Stimulated activated CD4-positive, alpha-beta T cell treated with anti-CD3 and anti-CD28 coated beads, Interleukin-12 subunit alpha, Interleukin-12 subunit beta, amount 100 ng/mL, for 4 hours (primary cell): ENCODE measurements around the gene GPR55.

ENCODE experiments used
- DNase-seq: peaks from one replicate; pipeline ENCODE4 v3.0.0-alpha.2; 2020

GPR55 gene

DNA sequence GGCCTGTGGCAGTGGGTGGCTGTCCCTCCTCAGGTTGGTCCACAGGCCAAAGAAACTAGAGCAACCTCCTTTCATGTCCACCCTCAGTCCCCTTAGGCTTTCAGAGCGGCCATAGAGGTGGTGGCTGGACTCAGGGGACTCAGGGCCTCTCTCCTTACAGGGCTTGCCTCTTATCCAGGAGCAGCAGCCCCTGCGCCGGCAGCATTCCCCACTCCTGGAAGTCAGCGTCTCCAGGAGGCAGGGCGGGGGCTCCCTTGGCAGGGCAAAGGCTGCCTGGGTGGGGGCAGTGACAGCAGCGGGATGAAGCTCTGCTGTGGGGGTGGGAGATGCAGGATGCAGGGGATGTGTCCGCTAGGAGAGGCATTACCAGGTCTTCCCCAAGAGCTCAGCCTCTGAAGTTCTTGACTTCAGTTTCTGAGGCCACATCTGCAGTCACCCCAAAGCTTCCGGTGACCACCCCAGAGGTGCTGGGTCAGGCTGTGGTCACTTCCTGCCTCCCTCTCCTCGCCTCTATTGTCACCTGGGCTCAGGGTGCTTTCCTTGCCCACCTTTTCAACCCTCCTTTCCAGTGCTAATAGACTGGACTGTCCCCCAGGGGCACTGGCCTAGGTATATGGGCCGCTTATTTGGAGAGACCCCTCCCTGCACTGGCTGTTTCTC lies 8.6 kb upstream of the GPR55 start:
- no peak for DNase-seq

DNA sequence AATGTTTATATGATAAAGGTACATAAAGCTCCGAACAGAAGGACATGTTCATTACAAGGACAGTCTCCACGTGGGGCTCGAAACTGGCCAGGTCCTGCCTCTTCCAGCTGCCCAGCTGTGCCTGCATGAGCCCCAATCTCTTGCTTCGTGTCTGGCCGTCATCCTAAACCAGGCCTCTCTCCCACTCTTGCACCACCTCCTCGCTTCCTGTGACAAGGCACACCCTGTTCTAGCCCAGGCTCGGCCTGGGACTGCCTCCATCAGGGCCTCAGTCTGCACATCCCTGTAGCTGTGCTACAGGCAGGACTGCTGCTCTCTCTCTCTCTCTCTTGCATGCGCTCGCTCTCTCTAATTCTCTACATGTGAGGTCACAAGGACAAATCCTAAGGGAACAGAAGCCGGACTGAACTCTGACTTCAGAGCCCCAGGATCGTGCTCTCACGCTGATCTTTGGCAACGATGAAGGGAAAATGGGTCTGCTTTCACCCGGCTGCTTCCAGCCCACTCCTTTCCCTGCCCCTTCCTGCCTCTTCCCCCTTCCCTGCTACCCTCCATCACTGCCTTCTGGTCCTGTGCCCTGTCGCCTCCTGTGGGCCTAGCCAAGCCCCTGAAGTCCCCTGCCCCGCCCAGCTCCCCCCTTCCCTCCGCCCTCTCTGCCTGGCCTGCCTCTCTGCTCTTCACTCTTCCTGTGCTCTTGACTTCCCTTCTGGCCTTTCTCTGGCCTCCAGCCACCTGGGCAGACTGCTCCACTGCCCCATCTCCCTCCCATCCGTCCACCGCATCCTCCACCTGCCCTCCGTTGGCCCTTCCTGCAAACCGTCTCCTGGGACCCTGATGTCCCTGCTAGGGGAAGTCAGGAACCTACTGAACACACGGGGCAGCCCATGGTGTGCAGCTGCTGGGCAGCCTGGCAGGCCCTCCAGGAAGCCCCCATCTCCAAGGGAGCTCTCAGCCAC lies 7.8 kb upstream of the GPR55 start:
- DNase-seq, result no peak

DNA sequence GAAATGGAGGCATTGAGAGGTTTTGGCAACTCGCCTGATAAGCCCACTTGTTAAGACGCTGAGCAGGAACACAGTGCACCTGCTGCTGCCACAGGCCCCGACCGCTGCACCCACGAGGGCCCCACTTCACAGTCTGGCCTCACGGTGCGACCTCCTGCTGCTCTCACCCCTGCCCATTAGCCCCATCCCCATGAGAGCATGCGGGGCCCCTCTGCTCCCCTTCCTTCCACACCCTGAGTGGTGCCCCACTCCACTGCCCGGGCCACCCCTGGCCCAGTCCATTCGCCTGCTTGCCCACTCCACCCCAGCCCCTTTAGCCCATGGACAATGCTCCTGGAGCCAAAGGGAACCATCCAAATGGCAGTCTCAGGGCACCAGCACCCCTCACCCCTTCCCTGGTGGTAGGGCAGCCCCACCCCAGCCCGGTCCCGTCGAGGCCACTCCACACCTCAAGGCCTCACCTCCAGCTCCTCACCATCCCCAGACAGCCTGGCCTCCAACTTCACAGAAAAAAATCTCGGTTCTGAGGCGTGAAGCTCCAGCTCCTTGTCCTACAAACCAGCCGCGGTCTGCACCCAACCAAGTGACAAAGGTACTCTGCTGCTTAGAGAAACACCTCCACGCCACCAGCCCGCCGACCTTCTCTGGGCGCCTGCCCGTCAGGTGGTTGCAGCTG lies 6.7 kb upstream of the GPR55 start:
- no peak for DNase-seq

- DNase-seq, result no peak
Observed at GRCh38 chr2:230930928-230931555, 6.0 kb upstream of the GPR55 start.

- no peak for DNase-seq
Observed at GRCh38 chr2:230930149-230930780, 5.2 kb upstream of the GPR55 start.

GRCh38 chr2:230929381-230930148 lies 4.5 kb upstream of the GPR55 start:
- DNase-seq, result no peak

- DNase-seq, result no peak
Observed at GRCh38 chr2:230928701-230929380, 3.8 kb upstream of the GPR55 start.

- no peak for DNase-seq
Observed at GRCh38 chr2:230927711-230928341, 2.8 kb upstream of the GPR55 start.

- DNase-seq, result peak; percentile 37
Observed at GRCh38 chr2:230925879-230926765, 1.1 kb upstream of the GPR55 start.

GRCh38 chr2:230925443-230925878 lies 419 bp upstream of the GPR55 start:
- no peak for DNase-seq

DNA sequence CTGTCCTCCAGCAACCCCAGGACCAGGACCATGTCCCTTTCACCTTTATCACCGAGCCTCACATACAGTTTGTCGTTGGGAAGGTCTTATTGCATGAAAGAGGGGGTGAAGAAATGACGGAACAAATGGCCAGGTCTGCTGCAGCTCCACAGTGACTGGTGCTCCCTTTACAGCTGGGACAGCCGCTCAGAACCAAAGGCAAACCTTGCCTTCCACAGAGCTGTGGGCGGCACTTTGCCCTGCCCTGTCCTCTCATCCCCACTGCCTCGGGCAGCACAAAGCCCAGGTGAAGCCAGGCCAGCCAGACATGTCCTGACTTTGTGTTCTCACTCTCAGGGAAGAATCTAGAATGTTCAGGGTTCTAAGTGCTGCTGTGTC lies 961 bp downstream of the GPR55 start:
- DNase-seq, result no peak

- no peak for DNase-seq
Observed at GRCh38 chr2:230922951-230923717, 1.9 kb downstream of the GPR55 start.

DNA sequence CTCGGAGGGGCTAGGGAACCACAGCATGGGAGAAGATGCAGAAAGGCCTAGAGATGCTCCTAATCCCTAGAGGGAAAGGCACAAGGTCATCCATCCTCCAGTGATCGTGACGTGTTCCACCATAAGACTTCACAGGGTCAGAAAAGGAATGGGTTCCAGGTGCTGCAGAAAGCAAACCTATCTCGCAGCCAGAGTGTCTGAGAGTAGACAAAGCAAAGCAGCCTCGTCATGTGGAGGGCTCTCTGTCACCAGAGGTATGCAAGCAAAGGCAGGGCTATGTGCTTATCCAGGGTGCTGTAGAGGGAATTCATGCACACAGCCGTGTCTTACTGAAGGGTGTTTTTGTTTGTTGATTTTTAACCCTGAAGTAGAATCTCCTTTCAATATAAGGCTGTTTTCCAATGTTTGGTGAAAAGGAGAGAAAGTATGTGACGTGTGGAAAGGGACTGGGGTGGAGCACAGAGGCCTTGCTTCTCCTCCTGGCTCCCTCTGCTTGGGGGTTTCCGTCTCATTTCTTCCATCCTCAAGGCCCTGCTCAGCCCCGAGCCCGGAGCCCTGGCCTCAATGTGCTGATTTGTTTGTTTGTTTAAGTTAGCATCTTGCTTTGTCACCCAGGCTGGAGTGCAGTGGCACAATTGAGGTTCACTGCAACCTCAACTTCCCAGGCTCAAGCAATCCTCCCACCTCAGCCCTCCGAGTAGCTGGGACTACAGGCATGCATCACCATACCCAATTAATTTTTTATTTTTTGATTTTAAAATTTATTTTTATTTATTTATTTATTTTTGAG lies 3.0 kb downstream of the GPR55 start:
- DNase-seq, result no peak

DNA sequence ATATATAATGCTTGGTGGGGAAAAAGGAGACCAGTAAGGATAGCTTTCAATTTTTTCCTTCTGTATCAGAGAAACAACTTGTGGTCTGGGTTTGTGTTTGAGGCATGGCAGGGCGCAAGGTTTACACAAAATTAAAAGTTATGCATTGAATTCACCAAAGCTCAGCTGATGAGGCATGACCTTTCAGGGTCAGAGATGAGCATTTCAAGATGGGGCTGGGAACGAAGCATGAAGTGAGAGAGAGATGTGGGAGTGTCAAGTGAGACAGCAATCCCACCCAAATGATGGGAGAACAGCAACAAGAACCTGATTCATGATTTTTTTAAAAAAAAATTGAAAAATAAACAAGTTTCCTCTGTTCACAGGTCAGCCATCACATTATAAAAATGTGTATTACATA lies 4.9 kb downstream of the GPR55 start:
- no peak for DNase-seq

GRCh38 chr2:230919681-230920080 lies 5.4 kb downstream of the GPR55 start:
- no peak for DNase-seq

- DNase-seq, result no peak
Observed at GRCh38 chr2:230919240-230919639, 5.8 kb downstream of the GPR55 start.

DNA sequence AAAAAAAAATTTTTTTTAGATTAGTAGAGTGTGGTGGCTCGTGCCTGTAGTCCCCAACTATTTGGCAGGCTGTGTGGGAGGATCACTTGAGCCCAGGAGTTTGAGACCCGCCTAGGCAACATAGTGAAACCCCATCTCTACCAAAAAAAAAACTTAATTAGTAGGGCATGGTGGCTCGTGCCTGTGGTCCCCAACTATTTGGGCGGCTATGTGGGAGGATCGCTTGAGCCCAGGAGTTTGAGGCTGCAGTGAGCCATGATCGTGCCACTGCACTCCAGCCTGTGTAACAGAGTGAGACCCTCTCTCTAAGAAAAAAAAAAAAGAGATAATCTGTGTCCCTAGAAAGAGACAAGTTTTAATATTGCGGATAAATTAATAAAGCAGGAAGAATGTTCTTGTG lies 8.8 kb downstream of the GPR55 start:
- no peak for DNase-seq

GRCh38 chr2:230915319-230915718 lies 9.7 kb downstream of the GPR55 start:
- DNase-seq, result no peak
